ENCODE data around the gene DMBX1.

DNA sequence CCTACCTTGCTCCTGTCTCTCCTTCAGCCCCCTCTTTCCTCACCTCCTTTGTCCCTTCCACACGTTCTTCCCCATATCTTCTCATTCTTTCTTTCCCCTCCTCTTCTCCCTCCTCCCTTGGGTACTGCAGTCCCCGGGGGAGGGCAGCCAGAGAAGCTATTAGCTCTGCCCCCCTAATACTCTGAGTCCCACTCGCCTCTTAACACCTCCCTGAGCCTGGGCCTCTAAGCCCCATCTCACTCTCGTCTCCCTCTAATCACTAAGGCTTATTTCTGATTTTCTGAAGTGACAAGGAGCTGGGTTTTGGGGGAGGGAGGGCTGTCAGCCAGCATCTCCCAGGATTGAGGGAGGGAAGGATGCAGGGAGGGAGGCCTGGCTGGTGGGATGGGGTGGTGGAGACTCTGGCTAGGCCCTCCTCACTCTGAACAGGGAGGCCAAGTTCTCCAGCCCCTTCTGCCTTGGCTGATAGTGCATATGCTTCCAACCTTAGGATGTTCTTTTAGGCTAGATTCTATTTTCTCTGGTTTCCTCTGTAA is 25.6 kb upstream of the DMBX1 start:
- no peak for TF ChIP-seq TCF4 (CRISPR knock-in tag; IDR thresholded peaks at IDR 0.05; ENCODE audit: borderline replicate concordance)
- TF ChIP-seq PPARA (CRISPR knock-in tag; IDR thresholded peaks at IDR 0.05; ENCODE audit: borderline replicate concordance), result no peak
- TF ChIP-seq, protein P1, sequence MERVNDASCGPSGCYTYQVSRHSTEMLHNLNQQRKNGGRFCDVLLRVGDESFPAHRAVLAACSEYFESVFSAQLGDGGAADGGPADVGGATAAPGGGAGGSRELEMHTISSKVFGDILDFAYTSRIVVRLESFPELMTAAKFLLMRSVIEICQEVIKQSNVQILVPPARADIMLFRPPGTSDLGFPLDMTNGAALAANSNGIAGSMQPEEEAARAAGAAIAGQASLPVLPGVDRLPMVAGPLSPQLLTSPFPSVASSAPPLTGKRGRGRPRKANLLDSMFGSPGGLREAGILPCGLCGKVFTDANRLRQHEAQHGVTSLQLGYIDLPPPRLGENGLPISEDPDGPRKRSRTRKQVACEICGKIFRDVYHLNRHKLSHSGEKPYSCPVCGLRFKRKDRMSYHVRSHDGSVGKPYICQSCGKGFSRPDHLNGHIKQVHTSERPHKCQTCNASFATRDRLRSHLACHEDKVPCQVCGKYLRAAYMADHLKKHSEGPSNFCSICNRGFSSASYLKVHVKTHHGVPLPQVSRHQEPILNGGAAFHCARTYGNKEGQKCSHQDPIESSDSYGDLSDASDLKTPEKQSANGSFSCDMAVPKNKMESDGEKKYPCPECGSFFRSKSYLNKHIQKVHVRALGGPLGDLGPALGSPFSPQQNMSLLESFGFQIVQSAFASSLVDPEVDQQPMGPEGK (CRISPR knock-in tag; IDR thresholded peaks at IDR 0.05; ENCODE audit: borderline replicate concordance), result no peak
- no peak for TF ChIP-seq RARB (CRISPR knock-in tag; IDR thresholded peaks at IDR 0.05)
- TF ChIP-seq GLIS3 (CRISPR knock-in tag; IDR thresholded peaks at IDR 0.05), result no peak
- no peak for TF ChIP-seq ISL1 (CRISPR knock-in tag; IDR thresholded peaks at IDR 0.05)
- no peak for TF ChIP-seq OSR1 (CRISPR knock-in tag; IDR thresholded peaks at IDR 0.05)
- no peak for TF ChIP-seq ARNTL (CRISPR knock-in tag; IDR thresholded peaks at IDR 0.05; ENCODE audit: borderline replicate concordance, low read depth)
- TF ChIP-seq ZNF8 (CRISPR knock-in tag; IDR thresholded peaks at IDR 0.05), result no peak
- TF ChIP-seq ZNF565 (CRISPR knock-in tag; conservative IDR thresholded peaks at IDR 0.05; ENCODE audit: low read depth), result no peak
- TF ChIP-seq ESRRG (CRISPR knock-in tag; IDR thresholded peaks at IDR 0.05), result no peak
- no peak for TF ChIP-seq SNAI2 (CRISPR knock-in tag; IDR thresholded peaks at IDR 0.05)
- TF ChIP-seq ZFP3 (CRISPR knock-in tag; IDR thresholded peaks at IDR 0.05), result no peak
- TF ChIP-seq, protein P2, sequence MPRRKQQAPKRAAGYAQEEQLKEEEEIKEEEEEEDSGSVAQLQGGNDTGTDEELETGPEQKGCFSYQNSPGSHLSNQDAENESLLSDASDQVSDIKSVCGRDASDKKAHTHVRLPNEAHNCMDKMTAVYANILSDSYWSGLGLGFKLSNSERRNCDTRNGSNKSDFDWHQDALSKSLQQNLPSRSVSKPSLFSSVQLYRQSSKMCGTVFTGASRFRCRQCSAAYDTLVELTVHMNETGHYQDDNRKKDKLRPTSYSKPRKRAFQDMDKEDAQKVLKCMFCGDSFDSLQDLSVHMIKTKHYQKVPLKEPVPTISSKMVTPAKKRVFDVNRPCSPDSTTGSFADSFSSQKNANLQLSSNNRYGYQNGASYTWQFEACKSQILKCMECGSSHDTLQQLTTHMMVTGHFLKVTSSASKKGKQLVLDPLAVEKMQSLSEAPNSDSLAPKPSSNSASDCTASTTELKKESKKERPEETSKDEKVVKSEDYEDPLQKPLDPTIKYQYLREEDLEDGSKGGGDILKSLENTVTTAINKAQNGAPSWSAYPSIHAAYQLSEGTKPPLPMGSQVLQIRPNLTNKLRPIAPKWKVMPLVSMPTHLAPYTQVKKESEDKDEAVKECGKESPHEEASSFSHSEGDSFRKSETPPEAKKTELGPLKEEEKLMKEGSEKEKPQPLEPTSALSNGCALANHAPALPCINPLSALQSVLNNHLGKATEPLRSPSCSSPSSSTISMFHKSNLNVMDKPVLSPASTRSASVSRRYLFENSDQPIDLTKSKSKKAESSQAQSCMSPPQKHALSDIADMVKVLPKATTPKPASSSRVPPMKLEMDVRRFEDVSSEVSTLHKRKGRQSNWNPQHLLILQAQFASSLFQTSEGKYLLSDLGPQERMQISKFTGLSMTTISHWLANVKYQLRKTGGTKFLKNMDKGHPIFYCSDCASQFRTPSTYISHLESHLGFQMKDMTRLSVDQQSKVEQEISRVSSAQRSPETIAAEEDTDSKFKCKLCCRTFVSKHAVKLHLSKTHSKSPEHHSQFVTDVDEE (CRISPR knock-in tag; IDR thresholded peaks at IDR 0.05), result no peak

Data from SK-N-SH treated with all-trans-retinoic acid at 6 μM for 48 hours (cell line).